ENCODE results near the gene ULBP2.
"Not testable (repeated sequence)": the region's sequence is repeated elsewhere in the genome, so short reads cannot be mapped to it uniquely, and the experiment has no call there.

The ULBP2 gene

DNA sequence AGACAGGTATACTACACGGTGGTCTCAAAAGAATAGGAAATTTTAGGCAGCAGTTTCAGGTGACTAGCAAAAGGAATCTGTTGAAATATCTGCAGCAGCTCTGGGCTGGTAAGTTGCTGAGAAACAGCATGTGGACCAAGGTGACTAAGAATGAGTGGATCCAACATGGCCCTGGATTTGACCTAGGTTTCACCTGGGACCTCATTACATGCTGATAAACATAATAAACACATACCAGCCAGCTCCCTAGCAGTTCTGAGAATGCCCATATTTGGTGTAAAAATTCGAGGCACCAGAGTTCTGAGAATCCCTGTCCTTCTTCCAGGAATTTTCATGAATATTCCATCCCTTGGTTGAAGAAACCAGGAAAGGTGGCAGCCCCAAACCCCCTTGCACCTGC, 11.6 kb downstream of the ULBP2 start:
- FAIRE-seq: not testable (repeated sequence)

DNA sequence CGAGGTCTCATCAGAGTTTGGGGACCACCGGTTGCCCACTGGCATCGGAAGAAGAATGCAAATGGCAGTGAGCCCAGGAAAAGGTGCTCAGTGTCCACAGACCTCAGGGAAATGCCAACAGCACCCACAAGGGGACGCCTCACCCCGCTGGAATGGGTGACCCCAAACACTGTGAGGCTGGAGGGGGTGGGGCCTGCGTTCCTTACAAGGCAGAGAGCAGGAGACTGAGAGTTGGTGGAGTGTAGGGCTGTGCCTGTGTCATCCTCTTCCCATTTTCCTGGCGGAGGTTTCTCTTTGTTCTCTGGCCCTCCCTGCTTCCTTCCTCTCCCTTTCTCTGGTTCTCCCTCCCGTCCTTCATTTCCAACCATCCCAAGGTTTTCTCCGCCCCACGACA, 12.1 kb downstream of the ULBP2 start:
- FAIRE-seq: not testable (repeated sequence)

DNA sequence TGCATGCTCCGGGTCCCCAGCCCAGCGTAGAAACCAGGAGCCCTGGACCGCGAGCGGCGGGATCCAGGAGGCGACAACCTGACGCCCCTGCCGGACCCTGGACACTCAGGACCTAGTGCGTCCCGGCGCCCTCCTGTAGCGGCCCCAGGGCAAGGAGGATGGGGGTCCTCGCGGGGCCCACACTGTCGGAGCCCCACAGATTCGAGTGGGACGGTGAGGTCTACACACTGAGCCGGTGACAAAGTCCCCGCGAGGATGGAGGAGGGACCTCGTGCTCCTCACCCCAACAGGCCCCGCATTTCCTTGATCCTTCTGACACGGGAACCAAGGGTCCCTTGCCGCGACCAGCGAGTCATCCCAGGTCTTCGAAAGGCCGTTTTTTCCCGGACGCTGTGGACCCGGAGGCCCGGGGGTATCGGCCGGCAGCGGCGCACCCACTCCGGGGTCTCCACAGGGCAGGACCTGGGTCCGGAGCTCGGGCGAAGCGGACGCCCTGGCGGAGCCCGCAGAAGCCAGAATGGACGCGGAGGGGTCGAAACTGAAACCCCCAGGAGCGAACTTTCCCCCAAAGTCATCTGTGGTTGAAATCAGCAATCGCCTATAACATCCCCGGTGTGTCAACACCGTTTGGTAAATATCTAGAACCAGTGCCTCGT, 12.6 kb downstream of the ULBP2 start:
- not testable (repeated sequence) for FAIRE-seq

DNA sequence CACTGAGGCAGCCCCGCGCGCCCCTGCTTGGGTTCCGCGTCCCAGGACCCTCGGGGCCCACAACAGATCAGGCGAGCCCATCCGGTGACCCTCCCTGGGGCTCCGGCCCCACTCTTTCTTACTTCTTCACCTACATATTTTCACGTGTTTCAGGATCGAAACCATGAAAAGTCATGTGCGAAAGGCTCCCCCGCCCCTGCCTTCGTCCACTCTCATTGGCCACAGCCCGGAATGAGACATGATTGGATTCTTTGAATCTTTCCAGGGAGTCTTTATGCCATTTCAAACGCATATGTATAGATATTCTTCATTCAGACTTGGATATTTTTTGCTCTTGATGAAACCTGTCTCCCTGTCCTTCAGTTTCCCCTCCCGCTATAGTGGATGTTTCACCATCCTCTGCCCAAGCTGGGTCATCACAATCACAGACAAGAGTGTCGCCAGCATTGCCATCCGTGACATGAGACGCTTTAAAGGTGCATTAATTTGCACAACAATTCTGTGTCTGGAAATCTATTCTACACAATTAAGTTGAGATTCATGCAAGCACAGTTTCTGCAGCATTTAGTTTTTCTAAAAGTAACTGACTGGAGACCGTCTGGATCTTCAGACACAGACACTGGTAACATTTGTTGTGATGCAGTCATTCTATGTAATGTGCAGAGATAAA, 13.3 kb downstream of the ULBP2 start:
- not testable (repeated sequence) for FAIRE-seq

DNA sequence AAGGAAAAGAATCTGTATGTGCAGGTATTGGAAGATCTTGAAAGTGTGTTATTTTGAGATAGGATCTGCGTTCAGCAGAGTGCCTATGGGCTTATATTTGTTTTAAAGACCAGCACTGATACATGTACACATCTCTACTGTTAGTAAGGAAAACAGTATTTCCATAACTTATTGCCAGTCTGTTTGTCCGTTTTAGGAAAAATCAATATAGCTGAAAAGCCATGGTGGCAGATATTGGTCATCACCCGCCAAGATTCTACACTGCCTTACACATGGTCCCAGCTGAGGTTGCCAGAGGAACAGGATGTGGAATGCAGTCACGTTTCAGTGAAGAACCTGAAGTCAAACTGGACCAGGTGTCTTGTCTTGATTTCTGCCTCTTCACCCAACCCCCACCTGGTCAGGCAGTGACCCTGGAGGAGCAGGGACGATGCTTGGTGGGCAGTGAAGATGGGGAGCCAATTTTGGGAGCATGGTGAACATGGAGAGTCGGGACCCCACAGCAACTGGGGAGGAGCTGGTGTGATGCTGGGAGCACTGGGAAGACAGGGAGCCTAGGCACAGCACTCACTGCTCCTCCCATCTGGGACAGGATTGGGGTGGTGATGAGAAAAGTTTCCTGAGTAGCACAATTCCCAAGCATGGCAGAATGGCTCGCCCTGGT, 14.0 kb downstream of the ULBP2 start:
- FAIRE-seq: not testable (repeated sequence)

DNA sequence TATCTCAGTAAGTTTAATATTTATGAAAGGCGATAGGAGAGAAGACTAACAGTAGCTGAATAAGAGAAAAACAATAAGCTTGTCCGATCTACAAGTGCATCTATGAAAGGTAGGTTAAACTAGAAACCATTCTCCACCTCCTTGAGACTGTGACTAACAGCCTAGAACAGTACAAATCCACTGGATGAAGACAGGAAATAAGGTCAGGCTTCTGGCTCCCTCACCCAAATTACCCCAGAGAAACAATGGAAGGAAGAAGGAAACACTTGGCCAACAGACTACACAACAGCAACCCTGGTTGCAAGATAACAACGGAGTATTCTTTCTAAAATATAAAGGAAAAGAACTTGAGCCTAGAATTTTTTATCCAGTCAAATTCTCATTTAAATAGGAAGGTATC, 16.3 kb downstream of the ULBP2 start:
- not testable (repeated sequence) for FAIRE-seq

DNA sequence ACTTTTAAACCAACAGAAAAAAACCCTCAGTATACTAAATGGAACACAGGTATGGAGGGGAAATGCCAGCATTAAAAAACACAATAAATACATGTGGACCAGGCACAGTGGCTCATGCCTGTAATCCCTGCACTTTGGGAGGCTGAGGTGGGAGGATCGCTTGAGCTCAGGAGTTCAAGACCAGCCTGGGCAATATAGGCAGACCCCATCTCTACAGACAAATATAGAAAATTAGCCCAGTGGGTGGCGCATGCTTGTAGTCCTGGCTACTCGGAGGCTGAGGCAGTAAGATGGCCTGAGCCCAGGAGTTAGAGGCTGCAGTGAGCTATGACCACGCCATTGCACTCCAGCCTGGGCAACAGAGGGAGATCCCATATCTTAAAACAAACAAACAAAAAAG, 18.0 kb downstream of the ULBP2 start:
- FAIRE-seq: not testable (repeated sequence)

DNA sequence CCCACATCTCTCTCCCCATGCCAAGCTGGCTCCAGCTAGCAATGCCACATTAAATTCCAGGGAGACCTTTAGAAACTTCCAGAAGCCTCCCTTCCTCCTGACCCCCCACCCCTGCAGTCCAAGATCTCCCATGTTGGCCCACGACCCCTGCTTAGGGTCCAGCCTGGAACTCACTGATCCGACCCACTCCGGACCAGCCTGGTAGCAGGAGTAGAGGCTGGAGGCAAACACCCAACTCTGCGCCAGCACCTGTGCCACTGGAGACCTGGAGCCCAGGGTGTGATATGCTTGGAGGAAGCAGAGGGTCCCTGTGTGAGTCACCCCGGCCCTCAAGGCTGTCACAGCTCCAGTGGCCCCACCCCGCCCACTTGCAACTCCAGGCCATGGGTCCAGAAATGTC, 18.7 kb downstream of the ULBP2 start:
- FAIRE-seq: no peak

DNA sequence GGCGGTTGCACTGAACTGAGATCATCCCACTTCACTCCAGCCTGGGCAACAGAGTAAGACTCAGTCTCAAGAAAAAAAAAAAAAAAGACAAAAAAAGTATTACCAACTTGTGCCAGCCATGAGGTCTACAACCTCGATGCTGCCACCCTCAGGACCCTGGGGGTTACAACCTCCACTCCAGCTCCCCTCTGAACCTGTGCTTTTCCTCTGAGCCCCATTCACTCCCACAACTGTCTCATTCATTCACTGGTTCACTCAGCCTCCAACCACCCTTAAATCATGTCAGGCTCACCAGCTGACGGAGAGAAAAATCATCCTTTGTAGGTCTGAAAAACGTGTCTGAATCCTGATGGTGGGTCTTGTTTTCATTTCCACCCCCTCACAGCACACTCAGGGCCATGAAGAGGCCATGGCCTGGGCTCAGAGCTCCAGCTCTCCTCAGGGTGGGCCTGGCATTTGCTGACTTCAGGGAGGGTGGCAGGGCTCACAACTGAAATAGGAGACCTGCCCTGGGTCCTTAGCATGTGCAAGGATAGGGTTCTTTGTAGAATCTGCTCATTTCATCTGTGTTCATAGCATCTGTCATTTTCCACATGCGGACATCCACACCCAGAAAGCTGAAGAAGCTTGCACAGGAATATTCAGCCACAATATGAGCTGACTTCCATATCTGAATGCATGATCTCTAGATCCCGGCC, 20.1 kb downstream of the ULBP2 start:
- FAIRE-seq: no peak

DNA sequence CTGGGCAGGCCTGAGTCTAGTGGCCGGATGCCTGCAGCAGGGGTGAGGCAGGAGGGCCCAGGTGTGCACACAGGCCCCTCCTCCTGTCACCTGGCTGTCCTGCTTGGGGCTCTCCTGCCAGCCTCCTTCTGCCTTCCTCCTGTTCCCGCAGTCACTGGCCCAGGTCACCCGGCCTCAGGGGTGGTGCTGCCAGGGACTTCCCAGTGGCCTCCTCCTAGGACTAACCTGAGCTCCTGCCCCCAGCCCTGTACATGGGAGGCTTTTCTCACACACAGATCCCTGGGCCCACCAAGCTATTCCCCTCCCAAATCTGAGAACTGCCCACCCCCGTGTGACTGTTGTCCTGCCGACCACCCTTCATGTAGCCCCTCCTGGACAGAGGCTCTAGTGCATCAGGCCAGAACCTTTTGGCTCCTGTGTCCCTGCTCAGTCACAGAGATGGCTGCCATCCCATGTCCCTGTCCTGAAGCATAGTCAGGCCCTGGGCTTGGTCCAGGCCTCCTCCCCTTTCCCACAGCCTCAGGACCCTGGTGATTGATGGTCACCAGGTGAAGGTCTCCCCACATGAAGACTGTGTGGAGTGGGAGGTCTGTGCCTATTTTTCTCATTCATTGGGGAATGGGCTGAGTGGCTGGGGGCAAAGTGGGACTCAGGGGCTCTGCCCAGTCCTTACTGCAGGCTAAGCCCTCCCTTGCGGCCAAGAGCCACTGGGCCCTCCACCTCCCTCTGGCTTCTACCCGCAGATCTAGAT, 20.8 kb downstream of the ULBP2 start:
- FAIRE-seq: no peak

DNA sequence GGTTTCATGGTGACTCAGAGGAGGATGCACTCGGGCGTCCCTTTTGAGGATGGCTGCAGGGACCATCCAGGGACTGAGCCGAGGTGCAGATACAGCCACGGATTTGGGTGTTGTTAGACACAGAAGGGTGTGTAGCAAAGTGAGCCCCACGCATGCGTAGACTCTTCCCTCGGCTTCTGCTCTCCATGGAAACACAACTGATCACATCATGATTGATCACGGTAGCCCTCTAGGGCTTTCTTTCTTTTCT, 21.3 kb downstream of the ULBP2 start:
- FAIRE-seq: no peak

DNA sequence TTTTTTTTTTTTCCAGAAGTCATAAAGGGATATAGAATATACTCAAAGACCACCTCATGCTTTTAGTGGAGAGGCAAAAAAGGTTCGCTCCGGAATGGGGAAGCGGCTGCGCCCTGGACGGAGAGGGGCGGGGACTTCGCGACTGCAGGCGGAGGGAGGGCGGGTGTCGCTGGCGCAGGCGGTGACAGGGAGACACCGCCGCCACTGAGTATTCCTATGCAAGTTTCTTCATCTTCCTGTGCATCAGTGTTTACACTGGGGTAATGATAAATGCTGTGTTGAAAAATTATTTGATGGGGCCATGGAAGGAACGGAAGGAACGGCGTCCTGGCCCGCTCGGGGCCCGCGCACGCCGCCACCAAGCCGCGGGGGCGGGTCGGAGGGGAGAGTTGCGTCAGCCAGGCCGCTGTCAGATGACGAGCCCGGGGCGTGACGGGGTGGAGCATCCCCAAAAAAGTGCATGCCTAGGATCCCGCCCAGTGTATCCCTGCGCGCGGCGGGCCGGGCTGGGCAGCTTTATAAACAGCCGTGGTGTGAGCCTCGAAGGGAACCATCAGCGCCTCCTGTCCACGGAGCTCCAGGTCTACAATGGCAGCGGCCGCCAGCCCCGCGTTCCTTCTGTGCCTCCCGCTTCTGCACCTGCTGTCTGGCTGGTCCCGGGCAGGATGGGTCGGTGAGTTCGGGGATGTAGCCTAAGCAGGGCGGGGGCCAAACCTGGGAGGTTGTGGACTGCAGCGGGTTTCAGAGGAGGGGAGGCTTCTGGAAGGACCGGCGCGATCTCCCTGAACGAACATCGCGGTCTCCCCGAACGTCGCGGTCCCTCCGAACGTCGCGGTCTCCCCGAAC, 21.9 kb downstream of the ULBP2 start, which contains the start of gene ULBP1:
Gene ULBP1 (plus strand): TSS at position 482 of the 846 bp plus-strand sequence. CDS start 107 bp downstream, at position 589.
- FAIRE-seq: no peak

DNA sequence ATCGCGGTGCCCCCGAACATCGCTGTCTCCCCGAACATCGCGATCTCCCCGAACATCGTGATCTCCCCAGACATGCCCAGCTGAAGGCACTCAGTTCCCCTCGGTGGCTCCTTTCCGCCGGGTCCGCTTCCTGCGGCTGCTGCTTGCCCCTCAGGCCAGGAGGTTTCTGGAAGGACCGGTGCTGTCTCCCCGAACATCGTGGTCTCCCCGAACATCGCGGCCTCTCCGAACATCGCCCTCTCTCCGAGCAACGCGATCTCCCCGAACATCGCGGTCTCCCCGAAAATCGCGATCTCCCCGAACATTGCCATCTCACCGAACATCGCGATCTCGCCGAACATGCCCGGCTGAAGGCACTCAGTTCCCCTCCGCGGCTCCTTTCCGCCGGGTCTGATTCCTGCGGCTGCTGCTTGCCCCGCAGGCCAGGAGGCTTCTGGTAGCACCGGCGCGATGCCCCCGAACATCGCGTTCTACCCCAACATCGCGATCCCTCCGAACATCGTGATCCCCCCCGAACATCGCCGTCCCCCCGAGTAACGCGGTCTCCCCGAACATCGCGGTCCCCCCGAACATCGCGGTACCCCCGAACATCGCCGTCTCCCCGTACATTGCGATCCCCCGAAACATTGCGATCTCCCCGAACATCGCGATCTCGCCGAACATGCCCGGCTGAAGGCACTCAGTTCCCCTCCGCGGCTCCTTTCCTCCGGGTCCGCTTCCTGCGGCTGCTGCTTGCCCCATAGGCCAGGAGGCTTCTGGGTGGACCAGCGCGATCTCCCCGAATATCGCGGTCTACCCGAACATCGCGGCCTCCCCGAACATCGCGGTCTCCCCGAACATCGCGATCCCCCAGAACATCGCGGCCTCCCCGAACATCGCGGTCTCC, 22.7 kb downstream of the ULBP2 start:
- FAIRE-seq: no peak

DNA sequence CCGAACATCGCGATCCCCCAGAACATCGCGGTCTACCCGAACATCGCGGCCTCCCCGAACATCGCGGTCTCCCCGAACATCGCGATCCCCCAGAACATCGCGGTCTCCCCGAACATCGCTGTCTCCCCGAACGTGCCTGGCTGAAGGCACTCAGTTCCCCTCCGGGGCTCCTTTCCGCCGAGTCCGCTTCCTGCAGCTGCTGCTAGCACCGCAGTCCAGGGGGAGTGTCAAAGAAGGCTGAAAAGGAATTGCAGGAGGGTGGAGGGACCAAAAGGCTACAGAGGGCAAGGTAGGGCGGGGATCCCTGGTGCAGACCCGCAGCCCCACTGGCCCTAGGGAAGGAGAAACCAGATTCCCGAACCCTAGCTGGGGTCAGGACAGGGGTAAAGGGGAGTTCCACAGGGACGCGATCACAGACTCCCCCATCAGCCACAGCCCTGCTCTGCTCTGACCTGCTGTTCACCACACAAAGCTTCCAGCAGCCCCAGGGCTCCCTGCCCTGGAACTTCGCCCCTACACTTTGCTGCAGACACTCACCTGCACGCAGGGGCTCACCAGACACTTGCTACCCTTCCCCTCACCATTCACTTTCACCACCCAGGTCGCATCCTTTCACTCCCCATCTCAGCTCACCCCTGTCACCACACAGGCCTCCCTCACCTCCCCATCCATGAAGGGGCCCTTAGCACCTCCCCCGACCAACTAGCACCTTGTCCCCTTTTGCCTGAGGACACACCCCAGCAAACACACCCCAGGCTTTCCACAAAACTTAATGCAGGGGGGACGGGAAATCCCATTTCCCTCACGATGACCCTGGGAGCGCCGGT, 23.6 kb downstream of the ULBP2 start:
- no peak for FAIRE-seq

DNA sequence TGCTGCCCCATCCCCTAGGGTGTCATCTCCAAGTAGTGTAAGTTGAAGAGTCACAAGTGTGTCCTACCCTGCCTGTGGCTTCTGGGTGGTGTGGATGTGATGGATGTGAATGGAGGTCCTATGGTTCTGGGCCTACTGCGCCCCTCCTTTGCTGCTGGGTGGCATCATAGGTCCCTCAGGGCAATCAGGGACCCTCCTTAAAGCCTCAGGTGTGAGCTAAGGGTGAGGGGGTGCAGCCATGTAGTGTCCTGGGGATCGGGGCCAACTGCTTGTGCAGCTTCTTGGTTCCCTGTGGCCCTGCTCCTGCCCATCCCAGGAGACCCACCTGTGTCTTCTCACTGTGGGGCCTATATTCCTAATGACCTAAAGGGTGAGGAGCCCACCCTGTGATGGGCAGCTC, 24.5 kb downstream of the ULBP2 start:
- not testable (repeated sequence) for FAIRE-seq

DNA sequence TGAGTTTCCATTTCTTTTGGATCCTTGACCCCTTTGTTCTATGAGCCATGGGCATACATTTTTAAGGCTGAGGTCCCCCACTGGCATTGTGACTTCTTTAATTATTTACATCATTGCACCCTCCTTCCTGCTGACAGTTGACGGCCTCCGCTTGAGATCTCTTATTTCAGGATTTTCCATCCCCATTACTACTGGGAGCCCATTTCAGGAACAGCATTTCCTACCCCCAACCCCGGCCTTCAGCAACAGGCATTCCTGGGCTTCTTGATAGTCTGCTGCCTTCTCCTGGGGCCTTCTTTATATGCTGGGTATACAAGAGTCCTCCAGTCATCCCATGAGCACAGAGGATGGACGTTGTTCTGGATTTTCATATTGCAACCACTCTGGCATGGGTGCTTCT, 25.8 kb downstream of the ULBP2 start:
- no peak for FAIRE-seq

DNA sequence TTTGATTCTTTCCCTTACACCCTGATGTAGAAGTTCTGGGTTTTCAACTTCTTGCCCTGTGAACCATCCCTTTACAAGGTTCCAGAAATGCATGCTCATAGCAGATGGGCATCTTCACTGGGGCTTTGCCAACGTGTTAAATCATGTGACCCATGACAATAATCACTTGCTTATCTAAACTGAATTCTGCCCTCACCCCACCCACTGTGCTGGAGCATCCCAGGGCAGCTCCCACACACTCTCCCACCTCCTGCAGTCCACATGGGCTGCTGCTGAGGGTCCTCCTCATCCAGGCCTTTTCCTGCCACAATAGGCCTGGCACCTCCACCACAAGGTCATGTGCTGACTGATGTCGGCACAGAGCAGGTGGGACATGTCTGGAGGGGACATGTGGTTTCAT, 26.2 kb downstream of the ULBP2 start:
- FAIRE-seq: not testable (repeated sequence)

DNA sequence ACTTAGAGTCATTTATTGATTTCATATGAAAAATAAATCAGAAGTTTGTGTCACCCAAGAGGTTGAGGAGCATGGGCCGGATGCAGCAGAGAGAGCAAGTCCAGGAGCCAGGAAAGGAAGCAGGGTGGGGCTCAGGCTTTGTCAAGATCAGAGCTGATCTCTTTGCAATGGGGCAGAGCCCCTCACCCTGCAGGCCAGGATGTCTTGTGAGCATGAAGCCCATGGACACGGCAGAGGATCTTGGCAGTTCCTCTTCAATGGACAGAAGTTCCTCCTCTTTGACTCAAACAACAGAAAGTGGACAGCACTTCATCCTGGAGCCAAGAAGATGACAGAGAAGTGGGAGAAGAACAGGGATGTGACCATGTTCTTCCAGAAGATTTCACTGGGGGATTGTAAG, 27.1 kb downstream of the ULBP2 start:
- FAIRE-seq: not testable (repeated sequence)

DNA sequence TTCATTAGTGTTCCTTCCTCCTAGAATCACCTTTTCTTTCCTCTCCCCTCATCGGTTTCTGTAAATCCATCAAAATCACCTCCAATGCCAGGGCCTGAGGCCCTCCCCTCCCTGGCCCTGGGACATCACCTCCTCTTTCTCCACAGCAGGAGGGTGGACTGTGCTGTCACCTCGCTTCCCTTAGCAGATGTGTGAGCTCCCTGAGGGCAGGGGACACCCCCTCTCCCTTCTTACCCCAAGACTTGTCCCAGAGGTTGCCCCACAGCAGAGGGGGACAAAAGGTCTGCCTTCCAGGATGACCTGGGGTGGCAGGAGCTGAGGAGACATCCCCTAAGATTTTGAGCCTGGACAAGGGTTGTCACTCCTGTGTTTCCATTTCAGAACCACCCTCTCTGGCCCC, 27.8 kb downstream of the ULBP2 start:
- no peak for FAIRE-seq

DNA sequence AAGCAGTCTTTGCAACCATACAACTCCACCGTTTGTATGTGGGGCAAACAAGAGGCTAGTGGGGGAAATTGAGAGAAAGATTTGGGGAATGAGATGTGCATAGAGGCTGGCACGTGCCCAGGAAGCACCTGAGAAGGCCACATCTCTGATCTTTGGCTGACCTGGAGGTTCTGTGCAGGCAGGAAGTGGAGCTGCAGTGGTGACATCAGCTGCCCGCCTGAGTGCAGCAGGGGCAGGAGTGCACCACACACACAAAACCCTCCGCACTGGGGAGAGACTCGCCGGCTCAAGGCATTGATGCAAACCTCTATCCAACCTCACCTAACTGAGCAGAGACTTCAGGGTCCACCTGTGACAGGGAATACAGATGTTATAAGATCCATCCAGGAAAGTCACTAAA, 32.6 kb downstream of the ULBP2 start:
- not testable (repeated sequence) for FAIRE-seq
